Tongue (tissue), 2 donors: ENCODE measurements around the gene DCLRE1B. TPM values are rescaled to one million over a fixed set of nuclear protein-coding genes. Genes with fewer than 3 reads are reported as not detected.

Source experiments
- DNase-seq: peaks from one replicate; pipeline ENCODE4 v3.0.0-alpha.2; 2015
- total RNA-seq: library from RNA; depleted of rRNA; stranded (reverse); fragments of >200 nt; gene quantifications from one replicate; pipeline ENCODE4 v1.2.3, GENCODE V29; 2014

The DCLRE1B gene
- total RNA-seq, 1 donor from 2014 or later = 5.9 TPM

DNA sequence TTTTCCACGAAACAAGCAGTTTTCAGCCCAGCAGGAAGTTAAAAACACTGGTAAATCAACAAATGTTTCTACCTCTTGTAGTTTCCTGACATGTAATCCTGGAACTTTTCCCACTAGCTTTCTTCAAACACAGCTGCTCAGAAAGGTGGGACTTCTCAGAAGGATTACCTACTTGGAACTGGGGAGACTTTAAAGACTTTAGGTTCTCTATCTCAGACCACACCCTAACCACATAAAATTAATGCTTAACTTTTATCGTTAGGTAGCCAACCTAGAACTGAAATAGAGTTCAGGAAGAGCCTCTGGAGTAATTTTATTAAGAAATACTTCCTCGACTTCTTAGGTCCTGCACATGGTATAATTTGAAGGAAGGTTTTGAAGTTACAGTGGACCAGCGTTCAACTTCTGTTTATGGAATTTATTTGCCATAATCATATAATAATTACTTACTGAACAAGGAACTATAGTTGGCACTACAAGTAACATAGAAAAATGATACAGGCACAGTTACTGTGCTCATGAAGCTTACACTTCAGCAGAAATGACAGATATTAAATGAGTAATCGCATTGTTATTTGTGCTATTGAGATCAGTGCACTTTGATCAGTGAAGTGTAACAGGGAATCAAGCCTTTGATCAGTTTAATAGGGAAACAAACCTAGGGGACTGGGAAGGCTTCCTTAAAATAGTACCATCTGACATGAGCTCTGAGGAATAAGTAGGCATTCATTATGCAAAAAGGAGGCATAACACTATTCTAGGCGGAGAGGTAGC lies 17.5 kb upstream of the DCLRE1B start, which contains the start of gene BCL2L15:
Gene BCL2L15 (minus strand): TSS at position 180 of the 774 bp plus-strand sequence. CDS start 206 bp downstream, outside the sequence.
- DNase-seq = no peak

DNA sequence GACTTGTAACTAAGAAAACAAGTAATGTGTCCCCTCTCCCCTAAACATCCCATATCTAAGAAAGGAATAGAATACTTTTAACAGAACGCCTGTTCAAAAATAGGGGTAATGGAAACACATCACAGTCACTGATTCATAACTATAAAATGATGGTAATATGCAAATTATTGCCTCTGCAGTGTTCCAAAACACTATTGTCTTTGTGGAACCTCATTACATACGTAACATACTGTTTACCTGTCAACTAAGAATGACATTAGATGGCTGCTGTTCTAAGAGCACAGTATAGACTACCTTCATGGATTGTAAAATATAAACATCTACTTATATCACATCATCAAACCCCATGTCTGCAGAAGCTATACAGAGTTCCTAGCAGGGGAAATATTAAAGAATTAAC lies 14.3 kb upstream of the DCLRE1B start:
- no peak for DNase-seq

DNA sequence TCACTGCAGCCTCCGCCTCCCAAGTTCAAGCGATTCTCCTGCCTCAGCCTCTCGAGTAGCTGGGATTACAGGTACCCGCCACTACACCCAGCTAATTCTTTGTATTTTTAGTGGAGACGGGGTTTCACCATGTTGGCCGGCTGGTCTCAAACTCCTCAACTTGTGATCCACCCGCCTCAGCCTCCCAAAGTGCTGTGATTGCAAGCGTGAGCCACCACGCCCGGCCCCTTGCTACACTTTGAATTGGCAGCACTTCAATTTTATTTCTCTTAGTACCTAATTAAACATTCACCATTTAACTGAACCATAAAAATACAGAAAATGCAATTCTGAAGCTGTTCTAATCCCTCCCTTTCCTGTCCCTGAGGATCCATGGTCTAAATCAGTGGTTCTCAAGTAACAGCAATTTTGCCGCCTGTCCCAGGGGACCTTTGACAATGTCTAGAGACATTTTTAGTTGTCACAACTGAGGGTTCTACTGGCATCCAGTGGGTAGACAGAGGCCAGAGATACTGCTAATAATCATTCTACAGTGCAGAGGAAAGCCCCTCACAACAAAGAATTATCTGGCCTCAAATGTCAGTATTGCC lies 13.4 kb upstream of the DCLRE1B start:
- DNase-seq = no peak

DNA sequence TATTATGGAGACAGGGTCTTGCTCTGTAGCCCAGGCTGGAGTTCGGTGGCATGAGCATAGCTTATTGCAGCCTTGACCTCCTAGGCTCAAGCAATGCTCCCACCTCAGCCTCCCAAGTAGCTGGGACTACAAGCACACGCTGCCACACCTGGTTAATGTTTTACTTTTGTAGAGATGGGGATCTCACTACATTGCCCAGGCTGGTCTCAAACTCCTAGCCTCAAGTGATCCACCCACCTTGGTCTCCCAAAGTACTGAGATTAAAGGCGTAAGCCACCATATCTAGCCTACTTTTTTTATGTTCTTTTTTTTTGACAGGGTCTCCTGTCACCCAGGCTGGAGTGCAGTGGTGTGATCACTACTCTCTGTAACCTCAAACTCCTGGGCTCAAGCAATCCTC lies 11.9 kb upstream of the DCLRE1B start:
- DNase-seq = no peak

DNA sequence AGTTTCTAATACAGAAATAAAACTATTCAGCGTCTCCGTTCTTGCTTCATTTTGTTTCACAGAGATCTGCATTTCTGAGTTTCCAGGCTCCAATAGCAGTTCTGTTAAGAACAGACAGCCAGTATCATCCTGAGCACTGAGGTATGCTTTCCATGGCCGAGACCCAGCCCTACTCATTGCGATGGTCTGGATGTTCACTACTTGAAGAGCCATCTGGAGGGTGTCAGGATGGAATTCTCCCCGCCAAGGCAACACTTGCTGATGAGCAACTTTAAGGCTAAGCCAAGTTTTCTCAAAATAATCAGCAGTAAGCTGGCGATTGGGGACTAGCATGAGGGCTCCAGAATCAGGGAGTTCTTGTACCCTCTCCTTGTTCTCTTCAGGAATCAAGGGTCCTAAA lies 10.0 kb upstream of the DCLRE1B start:
- no peak for DNase-seq

DNA sequence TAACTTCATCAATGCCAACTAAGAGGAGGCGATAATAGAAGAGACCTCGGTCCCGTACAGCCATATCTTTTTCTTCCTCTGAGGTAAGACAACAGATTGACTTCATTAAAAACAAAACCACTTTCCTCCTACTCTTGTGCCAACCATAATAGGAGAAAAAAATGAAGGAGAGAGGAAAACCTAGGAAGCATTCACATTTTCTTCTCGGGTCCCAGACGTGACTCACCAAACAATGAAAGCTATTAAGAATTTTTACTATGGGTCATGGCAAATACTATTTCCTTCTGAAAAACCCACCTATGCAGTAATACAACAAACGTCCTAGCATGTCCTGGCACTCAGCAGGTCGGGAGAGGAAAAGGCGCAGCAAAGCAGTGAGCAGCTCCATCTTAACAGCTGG lies 9.2 kb upstream of the DCLRE1B start:
- DNase-seq = no peak

DNA sequence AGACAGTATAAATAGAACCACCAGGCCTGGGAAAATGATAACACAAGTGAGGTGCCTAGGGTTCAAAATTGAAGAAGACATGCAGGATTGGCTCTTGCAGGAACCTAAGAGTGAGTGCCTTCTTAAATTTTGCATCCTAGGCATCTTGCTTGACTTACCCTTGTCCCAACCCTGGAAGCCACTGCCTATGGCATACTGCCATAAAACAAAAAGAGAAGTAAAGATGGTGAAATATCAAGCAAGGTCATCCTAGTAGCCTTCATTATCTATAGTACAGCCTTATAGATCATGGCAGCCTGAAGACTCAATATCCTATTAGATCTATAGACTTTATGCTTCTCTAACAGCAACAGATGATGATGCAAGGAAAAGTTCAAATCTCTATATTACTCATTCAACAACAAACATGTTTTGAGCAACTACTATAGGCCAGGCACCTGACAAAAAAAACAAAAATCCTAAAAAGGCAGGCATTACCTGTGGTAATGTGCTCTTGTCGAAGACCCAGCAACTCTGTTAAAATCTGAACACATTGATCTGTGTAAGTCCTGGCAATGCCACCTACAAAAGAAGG lies 6.8 kb upstream of the DCLRE1B start:
- no peak for DNase-seq

DNA sequence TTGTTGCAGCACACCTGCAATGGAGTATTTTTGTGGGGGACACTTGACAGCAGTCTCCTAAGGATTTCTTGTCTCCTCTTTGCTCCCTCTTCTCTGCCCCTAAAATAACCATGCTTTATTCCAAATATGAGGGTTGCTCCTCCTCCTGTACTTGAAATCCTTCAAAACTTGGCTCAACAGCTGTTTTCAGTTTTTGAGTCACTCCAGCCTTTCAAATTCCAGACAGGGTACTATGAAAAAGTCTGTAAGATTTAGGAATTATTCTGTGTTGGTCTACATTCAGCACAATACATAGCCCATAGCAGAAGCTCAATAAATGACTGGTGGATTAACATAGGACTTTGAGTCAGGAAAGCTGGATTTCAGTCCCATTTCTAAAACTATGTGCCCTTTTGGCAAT lies 6.0 kb upstream of the DCLRE1B start:
- DNase-seq = no peak

DNA sequence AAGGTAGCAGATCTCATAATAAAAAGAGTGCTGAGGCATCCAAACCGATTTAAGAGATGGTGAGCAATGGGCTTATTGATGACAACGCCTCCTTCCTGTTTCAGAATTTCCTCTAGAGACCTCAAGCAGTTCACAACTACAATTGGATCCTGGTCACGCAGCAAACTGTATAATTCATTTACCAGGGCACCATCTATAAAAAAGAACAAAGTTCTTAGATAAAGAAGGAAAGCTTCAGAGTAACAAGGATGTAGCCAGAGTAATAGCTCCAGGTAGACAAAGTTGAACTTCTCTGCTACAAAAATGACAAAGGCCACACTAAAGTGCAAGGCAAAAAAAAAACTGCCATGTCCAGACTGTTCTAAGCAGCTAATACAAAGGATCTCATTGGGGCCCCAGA lies 3.9 kb upstream of the DCLRE1B start:
- no peak for DNase-seq

DNA sequence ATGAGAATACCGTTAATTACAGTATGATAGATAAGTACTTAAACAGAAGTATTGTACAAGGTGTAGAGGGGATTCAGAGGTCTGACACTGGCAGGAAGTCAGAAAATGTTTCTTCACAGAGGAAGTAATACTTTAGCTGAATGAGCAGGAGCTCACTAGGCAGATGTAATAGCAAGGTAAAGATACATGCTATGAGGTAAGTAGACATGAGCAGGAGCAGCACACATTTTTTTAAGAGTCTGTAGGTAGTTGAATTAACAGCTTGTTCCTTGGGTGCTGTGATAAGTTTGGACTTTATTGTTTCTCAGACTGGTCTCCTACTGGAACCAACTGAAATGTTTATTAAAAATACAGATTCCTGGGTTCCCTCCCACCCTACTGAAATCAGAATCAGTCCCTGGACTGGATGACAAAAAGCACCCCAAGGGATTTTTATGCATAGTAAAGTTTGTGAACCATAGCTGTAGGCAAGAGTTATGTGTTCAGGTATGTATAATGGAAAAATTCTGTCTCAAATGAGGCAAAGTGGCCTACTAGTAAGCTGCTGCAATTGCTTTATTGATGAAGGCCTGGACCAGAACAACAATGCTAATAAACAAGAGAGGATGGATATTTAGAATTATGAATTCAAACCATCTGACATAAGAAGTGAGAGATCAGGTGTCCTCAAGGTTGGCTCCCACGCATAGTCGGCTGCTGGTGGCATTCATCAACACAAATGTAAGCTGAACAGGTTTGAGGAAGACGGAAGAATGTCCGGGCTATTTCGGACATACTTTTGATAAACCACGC lies 1.4 kb upstream of the DCLRE1B start:
- DNase-seq = no peak

DNA sequence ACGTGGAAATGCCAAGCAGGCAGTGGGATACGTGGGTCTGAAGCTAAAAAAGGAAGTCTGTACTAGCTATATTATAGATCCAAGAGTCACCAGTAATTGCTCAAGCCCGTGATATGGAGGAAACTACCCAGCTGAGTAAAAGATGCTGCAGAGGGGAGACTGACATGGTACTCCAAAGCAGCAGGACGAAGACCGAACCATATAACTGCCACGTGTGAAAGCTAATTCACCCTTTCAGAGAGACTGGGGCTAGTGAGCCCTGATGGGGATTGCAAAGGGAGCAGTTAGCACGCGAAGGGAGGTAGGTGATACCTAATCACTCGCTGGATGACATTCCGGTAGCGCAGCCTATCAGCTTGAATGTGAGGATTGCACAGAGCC lies 843 bp upstream of the DCLRE1B start:
- DNase-seq = no peak

DNA sequence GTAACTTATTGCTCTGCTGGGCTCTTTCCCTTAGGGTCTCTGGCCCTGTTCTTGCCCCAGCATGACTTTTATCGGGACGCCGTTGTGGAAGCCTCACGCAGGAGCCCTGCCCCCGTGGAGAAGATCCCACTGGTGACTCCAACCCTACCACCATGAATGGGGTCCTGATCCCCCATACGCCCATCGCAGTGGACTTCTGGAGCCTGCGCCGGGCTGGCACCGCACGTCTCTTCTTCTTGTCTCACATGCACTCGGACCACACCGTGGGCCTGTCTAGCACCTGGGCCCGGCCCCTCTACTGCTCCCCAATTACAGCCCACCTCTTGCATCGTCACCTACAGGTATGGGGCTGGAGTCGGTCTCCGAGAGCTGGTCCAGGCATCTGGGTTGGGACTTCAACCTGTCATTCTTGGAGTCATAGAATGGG lies 322 bp downstream of the DCLRE1B start:
- peak; percentile 43 for DNase-seq

DNA sequence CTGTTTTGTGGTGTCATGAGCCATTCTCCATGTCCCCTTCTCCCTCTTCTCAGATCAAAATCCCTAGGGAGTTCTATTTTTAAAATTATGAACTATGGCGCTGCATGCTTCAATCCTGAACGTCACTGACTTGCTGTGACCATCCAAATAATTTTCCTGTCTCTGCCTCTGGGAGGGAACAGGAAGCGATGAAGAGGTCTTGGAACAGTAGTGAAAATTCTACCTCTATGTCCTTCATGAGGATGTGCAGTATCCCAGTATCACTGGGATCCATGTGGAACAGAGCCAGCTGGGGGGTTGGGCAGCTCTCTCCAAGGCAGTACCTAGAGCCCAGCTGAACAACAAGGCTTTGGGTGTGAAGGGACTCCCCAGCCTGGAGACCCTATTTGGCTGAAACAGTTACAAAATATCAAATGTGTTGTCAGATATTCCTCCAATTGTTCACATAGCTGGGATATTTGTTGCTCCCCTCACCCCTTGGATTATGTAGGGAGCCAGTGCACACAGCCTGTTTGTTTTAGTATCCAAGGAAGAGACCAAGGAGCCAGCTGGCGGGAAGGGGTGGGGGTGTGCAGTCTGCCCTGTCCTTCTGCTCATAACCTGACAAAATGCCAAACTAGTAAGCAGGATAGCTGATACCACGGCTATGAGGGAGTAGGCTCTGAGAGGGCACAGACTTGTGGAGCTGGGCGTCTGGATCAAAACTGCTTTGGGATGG lies 7.6 kb downstream of the DCLRE1B start:
- peak; percentile 95 for DNase-seq

DNA sequence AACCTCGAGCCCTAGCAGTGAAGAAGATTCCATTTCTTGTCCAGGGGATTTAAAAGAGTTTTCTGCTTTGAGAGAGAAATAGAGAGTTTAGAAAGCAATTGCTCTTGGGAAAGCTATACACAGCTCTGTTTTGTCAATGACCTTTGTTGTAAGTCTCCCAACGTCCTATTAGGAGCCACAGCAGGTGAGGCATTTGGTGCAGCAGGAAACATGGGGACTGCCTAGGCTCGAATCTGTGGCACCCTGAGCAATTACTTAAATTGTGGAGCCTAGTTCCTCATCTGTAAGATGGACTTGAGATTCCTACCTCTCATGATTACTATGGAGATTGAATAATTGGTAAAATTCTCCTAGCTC lies 8.2 kb downstream of the DCLRE1B start:
- no peak for DNase-seq

DNA sequence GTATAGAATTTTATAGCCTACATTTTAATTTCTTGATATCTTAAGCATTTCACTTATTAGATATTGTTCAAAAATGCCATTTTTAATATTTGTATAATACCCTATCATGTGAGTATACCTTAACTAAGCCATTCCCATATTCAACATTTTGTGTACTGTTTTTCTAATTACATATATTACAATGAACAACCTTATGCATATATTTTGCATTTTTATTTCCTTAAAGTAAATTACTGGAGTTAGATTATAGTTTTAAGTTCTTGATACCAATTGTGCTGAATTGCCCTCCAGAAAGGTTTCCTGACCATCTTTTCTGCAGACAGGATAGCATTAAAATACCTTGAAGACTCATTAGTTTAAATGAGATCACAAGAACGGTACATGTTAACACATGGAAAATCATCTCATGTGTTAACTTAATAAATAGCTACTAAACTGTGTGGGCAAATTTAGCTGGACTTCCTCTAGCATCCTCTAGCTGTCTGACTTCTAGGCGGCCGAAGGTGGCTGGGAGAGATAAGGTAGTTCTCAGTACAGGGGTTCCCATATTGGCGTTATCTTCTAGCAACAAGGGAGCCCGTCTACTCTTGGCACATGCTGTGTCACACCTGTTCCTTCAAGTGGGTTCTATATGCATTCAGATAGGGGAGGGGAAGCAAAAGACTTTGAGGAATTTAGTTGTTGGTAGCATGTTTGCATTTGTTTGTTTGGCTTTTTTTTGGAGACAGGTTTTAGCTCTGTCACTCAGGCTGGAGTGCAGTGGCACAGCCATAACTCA lies 8.9 kb downstream of the DCLRE1B start:
- peak; percentile 42 for DNase-seq

DNA sequence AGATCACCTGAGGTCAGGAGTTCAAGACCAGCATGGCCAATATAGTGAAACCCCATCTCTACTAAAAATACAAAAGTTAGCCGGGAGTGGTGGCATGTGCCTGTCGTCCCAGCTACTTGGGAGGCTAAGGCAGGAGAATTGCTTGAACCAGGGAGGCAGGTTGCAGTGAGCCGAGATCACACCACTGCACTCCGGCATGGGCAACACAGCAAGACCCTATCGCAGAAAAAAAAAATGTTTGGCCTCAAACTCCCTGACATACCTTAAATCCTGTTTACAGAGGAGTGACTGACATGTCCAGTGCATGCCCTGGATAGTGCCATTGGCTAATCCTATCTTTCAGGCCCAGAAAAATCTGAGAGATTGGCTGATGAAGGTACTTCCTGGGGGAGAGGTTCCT lies 11.8 kb downstream of the DCLRE1B start:
- no peak for DNase-seq

DNA sequence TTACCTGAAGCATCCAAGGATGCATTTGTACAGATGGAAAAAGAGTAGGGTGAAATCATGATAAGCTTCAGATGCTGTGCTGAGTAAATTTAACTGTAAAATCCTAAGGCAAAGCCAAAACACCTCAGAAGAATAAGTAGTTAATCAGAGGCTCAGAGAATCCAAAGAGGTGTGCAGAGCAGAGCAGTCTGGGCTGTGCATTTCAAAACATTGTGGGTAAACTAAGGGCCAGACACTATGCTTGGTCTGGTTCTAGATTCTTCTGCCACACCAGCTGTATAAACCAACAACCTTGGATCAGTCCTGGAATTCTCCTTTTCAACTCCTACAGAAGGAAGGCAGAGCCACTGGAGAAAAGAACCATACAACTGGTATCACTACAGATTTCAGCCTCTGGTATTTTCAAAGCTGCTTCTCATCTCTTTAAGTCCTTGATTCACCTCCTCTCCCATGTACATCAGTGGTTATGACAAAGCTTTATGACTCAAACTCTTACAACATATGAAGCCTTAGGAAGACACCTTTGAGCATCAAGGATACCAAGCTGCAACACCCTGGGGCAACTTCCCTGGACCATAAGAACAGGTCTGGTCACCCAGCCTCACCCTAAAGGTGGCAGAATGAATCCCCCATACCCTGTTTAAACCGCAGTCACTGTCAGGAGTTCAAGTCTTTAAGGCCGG lies 12.4 kb downstream of the DCLRE1B start:
- DNase-seq = no peak

DNA sequence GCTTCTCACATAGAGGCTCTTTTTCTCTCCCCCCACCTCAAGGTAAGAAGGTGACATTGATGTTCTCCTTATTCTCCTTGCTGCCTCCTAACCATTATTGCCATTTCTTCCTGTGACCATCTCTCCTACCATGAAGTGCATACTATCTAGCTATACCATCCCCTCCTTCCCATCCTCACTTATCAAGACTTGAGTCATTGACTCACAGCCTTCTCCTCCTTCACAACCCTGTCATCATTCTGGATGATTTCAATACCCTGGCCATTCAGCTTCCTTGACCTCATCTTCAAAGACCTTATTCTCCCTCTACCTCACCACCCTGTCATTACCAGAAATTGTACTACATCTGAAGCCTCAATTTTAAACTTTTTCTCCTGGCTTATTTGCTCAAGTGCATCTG lies 13.1 kb downstream of the DCLRE1B start:
- no peak for DNase-seq

DNA sequence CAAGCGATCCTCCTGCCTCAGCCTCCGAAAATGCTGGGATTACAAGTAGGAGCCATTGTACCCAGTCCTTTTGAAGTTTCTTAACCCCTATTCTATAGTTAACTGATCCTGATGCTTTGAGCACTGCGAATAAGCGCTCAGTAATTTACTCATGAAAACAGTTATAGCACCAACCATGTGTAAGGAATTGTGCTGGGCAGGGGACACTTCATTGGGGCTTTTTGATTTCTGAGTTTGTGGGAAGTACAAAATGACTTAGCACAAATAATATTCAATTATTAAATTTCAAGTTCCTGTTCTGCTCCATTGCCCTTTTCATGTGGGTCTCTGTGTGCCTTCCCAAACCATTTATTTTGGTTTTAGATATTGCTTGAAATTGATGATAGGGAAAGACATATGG lies 17.8 kb downstream of the DCLRE1B start:
- DNase-seq = no peak

DNA sequence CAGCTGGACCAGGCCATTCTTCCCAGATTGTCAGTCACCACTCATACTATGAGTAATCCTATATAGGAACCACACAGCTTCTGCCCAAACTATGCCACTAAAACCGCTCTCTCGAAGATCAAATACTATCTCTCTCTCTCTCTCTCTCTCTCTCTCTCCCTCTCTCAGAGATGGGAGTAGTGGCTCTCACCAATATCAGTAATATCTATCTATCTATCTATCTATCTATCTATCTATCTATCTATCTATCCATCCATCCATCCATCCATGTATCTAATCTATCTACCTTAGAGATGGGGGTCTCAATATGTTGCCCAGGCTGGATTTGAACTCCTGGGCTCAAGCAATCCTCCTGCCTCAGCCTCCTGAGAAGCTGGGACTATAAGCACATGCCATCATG lies 19.3 kb downstream of the DCLRE1B start:
- no peak for DNase-seq
